IMR-90 (cell line): ENCODE results near the gene NDUFAF8. TPM values are rescaled to one million over a fixed set of nuclear protein-coding genes. Genes with fewer than 3 reads are reported as not detected.

Experiments used
- ATAC-seq: fragments of 200-7000 bp; cut with Tn5 transposase; 2 replicates; pipeline ENCODE4 v1.9.1; 2020; ENCODE audit warnings: low read depth, mild to moderate bottlenecking, moderate library complexity
- BruUV-seq: library from RNA; stranded (reverse); fragments of 400-500 nt; replicated peaks from 2 replicates; lab custom pipeline; 2021; lab: Mats Ljungman, UMichigan
- CTCF ChIA-PET: fragments of 300-600 bp; formaldehyde crosslinking; extraction: SDS; loops from one replicate; lab custom pipeline; 2021; ENCODE audit warnings: antibody characterized with exemption; lab: Yijun Ruan, JAX
- POLR2A ChIA-PET: fragments of 300-600 bp; sonication (Branson Sonifier 250); formaldehyde crosslinking; loops from one replicate; lab custom pipeline; 2022; ENCODE audit warnings: antibody characterized with exemption; ENCODE audit not compliant: unreplicated experiment; lab: Charles Lee
- DNase-seq: peaks from one replicate; pipeline ENCODE4 v3.0.0; 2013
- H2AFZ ChIP-seq: replicated peaks from 2 replicates; pipeline ENCODE3; 2013; ENCODE audit warnings: low read length, mild to moderate bottlenecking; ENCODE audit not compliant: poor library complexity
- H2AK5ac ChIP-seq: 2 replicates; pipeline ENCODE4 v1.6.1; 2013; ENCODE audit warnings: low read depth, low read length, inconsistent platforms
- H2AK9ac ChIP-seq: replicated peaks from 2 replicates; pipeline ENCODE3; 2013; ENCODE audit warnings: mild to moderate bottlenecking, low read depth, low read length, moderate library complexity; ENCODE audit not compliant: poor library complexity
- H2BK120ac ChIP-seq: 2 replicates; pipeline ENCODE4 v1.6.1; 2013; ENCODE audit warnings: low read depth, low read length, inconsistent platforms
- H2BK15ac ChIP-seq: 3 replicates; pipeline ENCODE4 v1.6.1; 2013; ENCODE audit warnings: low read depth, low read length, inconsistent platforms
- H2BK20ac ChIP-seq: 2 replicates; pipeline ENCODE4 v1.6.1; 2013; ENCODE audit warnings: low read depth, mild to moderate bottlenecking, inconsistent platforms, low read length, moderate library complexity
- H2BK5ac ChIP-seq: 2 replicates; pipeline ENCODE4 v1.6.1; 2013; ENCODE audit warnings: mild to moderate bottlenecking, low read depth, low read length, inconsistent platforms; ENCODE audit not compliant: poor library complexity, severe bottlenecking
- H3K14ac ChIP-seq: replicated peaks from 2 replicates; pipeline ENCODE4 v1.6.1; 2013; ENCODE audit warnings: low read depth, low read length, inconsistent platforms
- H3K18ac ChIP-seq: 2 replicates; pipeline ENCODE4 v1.6.1; 2013; ENCODE audit warnings: low read depth, low read length, control low read depth
- H3K23ac ChIP-seq: 2 replicates; pipeline ENCODE4 v1.6.1; 2013; ENCODE audit warnings: low read depth, low read length, inconsistent platforms
- H3K27ac ChIP-seq: 2 replicates; pipeline ENCODE4 v1.5.1; 2013; ENCODE audit warnings: mild to moderate bottlenecking, control low read depth, low read length; ENCODE audit not compliant: insufficient read depth
- H3K27me3 ChIP-seq: 2 replicates; pipeline ENCODE4 v1.6.1; 2013; ENCODE audit warnings: low read length; ENCODE audit not compliant: control insufficient read depth, insufficient read depth
- H3K36me3 ChIP-seq: 2 replicates; pipeline ENCODE4 v1.6.1; 2013; ENCODE audit warnings: low read length, mixed read lengths; ENCODE audit not compliant: control insufficient read depth, insufficient read depth
- H3K4ac ChIP-seq: 2 replicates; pipeline ENCODE4 v1.6.1; 2013; ENCODE audit warnings: low read depth, low read length, inconsistent platforms
- H3K4me1 ChIP-seq: 2 replicates; pipeline ENCODE4 v1.6.1; 2013; ENCODE audit warnings: low read length, mixed read lengths; ENCODE audit not compliant: control insufficient read depth, insufficient read depth
- H3K4me2 ChIP-seq: 2 replicates; pipeline ENCODE4 v1.6.1; 2013; ENCODE audit warnings: low read depth, mild to moderate bottlenecking, control low read depth, low read length, moderate library complexity
- H3K4me3 ChIP-seq: 2 replicates; pipeline ENCODE4 v1.5.1; 2013; ENCODE audit warnings: low read depth, mild to moderate bottlenecking, control low read depth, low read length, moderate library complexity; ENCODE audit not compliant: insufficient read depth
- H3K56ac ChIP-seq: 2 replicates; pipeline ENCODE4 v1.6.1; 2013; ENCODE audit warnings: low read length, inconsistent platforms; ENCODE audit not compliant: insufficient read depth; ENCODE audit errors: extremely low read depth
- H3K79me1 ChIP-seq, 2 experiments: 2 replicates each; pipeline ENCODE4 v1.6.1; 2013; ENCODE audit warnings: low read length in 2 of 2, inconsistent platforms in 1 of 2, low read depth in 1 of 2
- H3K9ac ChIP-seq: 2 replicates; pipeline ENCODE4 v1.6.1; 2013; ENCODE audit warnings: low read depth, low read length, control low read depth
- H3K9me1 ChIP-seq: 2 replicates; pipeline ENCODE4 v1.6.1; 2013; ENCODE audit warnings: low read length, inconsistent platforms; ENCODE audit not compliant: insufficient read depth
- H3K9me3 ChIP-seq: 2 replicates; pipeline ENCODE4 v1.6.1; 2013; ENCODE audit warnings: low read length; ENCODE audit not compliant: control insufficient read depth, insufficient read depth
- H4K20me1 ChIP-seq: 2 replicates; pipeline ENCODE4 v1.6.1; 2013; ENCODE audit warnings: low read length, inconsistent platforms; ENCODE audit not compliant: insufficient read depth
- H4K5ac ChIP-seq: 2 replicates; pipeline ENCODE4 v1.6.1; 2013; ENCODE audit warnings: mild to moderate bottlenecking, low read depth, low read length, control low read depth
- H4K8ac ChIP-seq, 2 experiments: 2 replicates each; pipeline ENCODE4 v1.6.1; 2013; ENCODE audit warnings: low read depth in 2 of 2, low read length in 2 of 2, control low read depth in 1 of 2, inconsistent platforms in 1 of 2
- H4K91ac ChIP-seq: 2 replicates; pipeline ENCODE4 v1.6.1; 2013; ENCODE audit warnings: low read depth, low read length, inconsistent platforms; ENCODE audit not compliant: insufficient read depth
- MAFK ChIP-seq: IDR thresholded peaks from 2 replicates; pipeline ENCODE4 v1.6.1; 2012; ENCODE audit warnings: low read depth, low read length, improper control_type of control experiment
- MAZ ChIP-seq: IDR thresholded peaks from 2 replicates; pipeline ENCODE4 v1.6.1; 2012; ENCODE audit warnings: low read depth, mild to moderate bottlenecking, low read length, improper control_type of control experiment, moderate library complexity, borderline replicate concordance
- MXI1 ChIP-seq: IDR thresholded peaks from 2 replicates; pipeline ENCODE4 v1.6.1; 2012; ENCODE audit warnings: low read depth, mild to moderate bottlenecking, low read length, moderate library complexity, borderline replicate concordance
- NFE2L2 ChIP-seq: fragments of 150-350 bp; IDR thresholded peaks from 2 replicates; pipeline ENCODE4 v1.6.1; 2016; ENCODE audit warnings: low read depth, mild to moderate bottlenecking, low read length
- POLR2A ChIP-seq: IDR thresholded peaks from 2 replicates; pipeline ENCODE4 v1.6.1; 2012; ENCODE audit warnings: mild to moderate bottlenecking, low read depth, low read length
- RFX5 ChIP-seq: IDR thresholded peaks from 2 replicates; pipeline ENCODE4 v1.8.0; 2012; ENCODE audit warnings: low read depth, mild to moderate bottlenecking, low read length, moderate library complexity
- WGBS, 2 experiments: methylation state at CpG; one replicate each; pipeline versions ENCODE4 v1.1.5 to v1.1.7; 2013; ENCODE audit warnings: missing lambda C conversion rate in 2 of 2; ENCODE audit not compliant: insufficient read length in 1 of 2; ENCODE audit errors: extremely low coverage in 2 of 2; 5-methylcytosine and 5-hydroxymethylcytosine counted together
- dilution Hi-C: fragments of 300-500 bp; cut with HindIII; formaldehyde crosslinking; loops from one replicate; pipeline ENCODE4 v1.14.3; 2018; ENCODE audit warnings: low sequenced_read_pairs; ENCODE audit not compliant: unreplicated experiment
- in situ Hi-C: fragments of 300-500 bp; cut with MboI; formaldehyde crosslinking; loops from 3 replicates; pipeline ENCODE4 v1.14.3; 2019; ENCODE audit warnings: low sequenced_read_pairs, inconsistent platforms, mixed read lengths
- intact Hi-C: fragments of 100-400 bp; cut with micrococcal nuclease; formaldehyde crosslinking; loops from 2 replicates; pipeline ENCODE4 v1.10.0; 2022
- polyA plus RNA-seq, 3 experiments: library from polyadenylated mRNA; depleted of rRNA; stranded (reverse); fragments of >200 nt; gene quantifications; 2 replicates each; pipeline ENCODE4 v1.2.3, GENCODE V29; 2012; ENCODE audit warnings: low replicate concordance in 1 of 3
- total RNA-seq: library from RNA; depleted of rRNA; stranded (reverse); fragments of >200 nt; gene quantifications from 2 replicates; pipeline ENCODE4 v1.2.3, GENCODE V29; 2012

Gene NDUFAF8
- total and polyA plus RNA-seq, 2 of the 4 experiments (the other 2 are of a cell fraction), result 11.1 to 65.0 TPM

DNA sequence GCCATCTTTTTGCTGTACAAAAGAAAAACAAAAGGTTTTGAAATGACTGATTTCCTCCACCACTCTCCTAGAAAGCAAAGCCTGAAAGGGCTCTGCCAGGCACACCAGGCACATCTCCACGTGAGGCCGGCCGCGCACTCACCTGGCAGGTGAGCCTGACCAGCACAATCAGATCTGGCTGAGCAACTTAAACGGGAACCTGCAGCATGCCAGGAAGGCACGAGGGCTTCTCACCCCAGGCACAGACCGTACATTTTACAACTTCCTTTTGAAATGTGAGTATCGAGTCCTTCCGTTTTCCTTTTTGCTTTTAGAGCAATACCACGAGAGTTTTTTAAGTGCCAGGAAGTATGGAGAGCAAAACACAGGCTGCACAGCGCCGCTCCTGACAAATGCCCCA is 33.5 kb downstream of the NDUFAF8 start:
- H3K14ac ChIP-seq, result no peak overlapping the region
- no peak overlapping the region for H2AFZ ChIP-seq
- H4K5ac ChIP-seq, result no peak overlapping the region
- no peak overlapping the region for H4K8ac ChIP-seq
- H2BK20ac ChIP-seq, result no peak overlapping the region
- H3K27me3 ChIP-seq, result no peaks in the 10 kb centered on the region
- H3K9ac ChIP-seq, result no peak overlapping the region
- no peak overlapping the region for H4K91ac ChIP-seq
- no peak overlapping the region for H2BK5ac ChIP-seq
- dilution Hi-C loops (no loop called here), intact Hi-C loops (no loop called here), in situ Hi-C loops (no loop called here)
- ChIA-PET POLR2A (no interaction called here), CTCF (no interaction called here)
- no peak overlapping the region for H3K27ac ChIP-seq
- no peak overlapping the region for H2AK5ac ChIP-seq
- peaks cover 8% of the 10 kb centered on the region for H3K4me1 ChIP-seq
- no peak overlapping the region for H2BK120ac ChIP-seq
- BruUV-seq, result no TSS peak
- peaks cover 66% of the 10 kb centered on the region for H3K36me3 ChIP-seq
- peaks cover 5% of the 10 kb centered on the region; the same call in 1 of the 2 replicates for H3K9me1 ChIP-seq
- H3K9me3 ChIP-seq, result no peaks in the 10 kb centered on the region
- H3K4me3 ChIP-seq, result no peak overlapping the region
- no peak overlapping the region for H3K23ac ChIP-seq
- no peak overlapping the region for H3K4me2 ChIP-seq
- ATAC-seq (no peak), DNase-seq (no peak)
- H3K4ac ChIP-seq, result no peak overlapping the region
- peaks cover 0 to 21% of the 10 kb centered on the region in 2 experiments; a peak in 3 of 4 replicates for H3K79me1 ChIP-seq
- no peak overlapping the region for H3K18ac ChIP-seq
- H4K20me1 ChIP-seq, result peaks cover 11% of the 10 kb centered on the region
- H2BK15ac ChIP-seq, result no peak overlapping the region
- no peak overlapping the region for H3K56ac ChIP-seq
- no peak overlapping the region for H2AK9ac ChIP-seq
- no peak for TF ChIP-seq POLR2A
- TF ChIP-seq RFX5, result no peak
- TF ChIP-seq MAFK, result no peak
- TF ChIP-seq NFE2L2, result no peak
- no peak for TF ChIP-seq MXI1
- no peak for TF ChIP-seq MAZ
- WGBS, 2 experiments, result 95% methylated on average over 10 of the region's 12 CpGs; no CpG with 5 or more reads in 1 of the 2 experiments
